HepG2 (cell line): Measurements from ENCODE around the gene ALG3. TPM values are rescaled to one million over a fixed set of nuclear protein-coding genes. Genes with fewer than 3 reads are reported as not detected.
A peak's percentile ranks its signal among the peaks of the same experiment; 100 is the strongest.

Experiments
- AGO1 ChIP-seq: fragments of 200-400 bp; formaldehyde crosslinking; IDR thresholded peaks from 2 replicates; pipeline ENCODE4 v1.6.1; 2017; ENCODE audit warnings: mild to moderate bottlenecking, low read depth, low read length, moderate library complexity; ENCODE audit not compliant: poor library complexity, severe bottlenecking
- ATF5 ChIP-seq: sonication (generic); formaldehyde crosslinking; IDR thresholded peaks from 2 replicates; pipeline ENCODE4 v1.4.0; 2020; ENCODE audit warnings: mild to moderate bottlenecking, low read depth, missing genetic modification reagents
- BORCS8-MEF2B ChIP-seq: sonication (generic); formaldehyde crosslinking; IDR thresholded peaks from 2 replicates; pipeline ENCODE4 v1.8.0; 2022; ENCODE audit warnings: mild to moderate bottlenecking, missing genetic modification reagents
- CHD2 ChIP-seq: IDR thresholded peaks from 2 replicates; pipeline ENCODE4 v1.6.1; 2011; ENCODE audit warnings: low read depth, low read length, improper control_type of control experiment
- ELK4 ChIP-seq: sonication (generic); formaldehyde crosslinking; IDR thresholded peaks from 2 replicates; pipeline ENCODE4 v1.9.0; 2021; ENCODE audit warnings: missing genetic modification reagents, borderline replicate concordance
- GTF3A ChIP-seq: sonication (generic); formaldehyde crosslinking; conservative IDR thresholded peaks from 2 replicates; pipeline ENCODE4 v1.4.0; 2020; ENCODE audit warnings: mild to moderate bottlenecking, missing genetic modification reagents
- NRL ChIP-seq: sonication (generic); formaldehyde crosslinking; IDR thresholded peaks from 2 replicates; pipeline ENCODE4 v1.5.0; 2020; ENCODE audit warnings: missing genetic modification reagents, mild to moderate bottlenecking, moderate library complexity, borderline replicate concordance
- PBX2 ChIP-seq: IDR thresholded peaks from 2 replicates; pipeline ENCODE4 v1.6.1; 2016; ENCODE audit warnings: control low read depth
- PCBP1 ChIP-seq: fragments of 200-400 bp; formaldehyde crosslinking; IDR thresholded peaks from 2 replicates; pipeline ENCODE4 v1.6.1; 2017; ENCODE audit warnings: mild to moderate bottlenecking, low read depth, low read length, borderline replicate concordance
- SYNCRIP ChIP-seq: fragments of 200-400 bp; formaldehyde crosslinking; IDR thresholded peaks from 2 replicates; pipeline ENCODE4 v1.6.1; 2018; ENCODE audit warnings: mild to moderate bottlenecking, low read depth, low read length; ENCODE audit not compliant: insufficient read depth
- TEAD2 ChIP-seq: sonication (generic); formaldehyde crosslinking; IDR thresholded peaks from 2 replicates; pipeline ENCODE4 v1.9.0; 2021; ENCODE audit warnings: missing genetic modification reagents
- ZBTB2 ChIP-seq: sonication (generic); formaldehyde crosslinking; IDR thresholded peaks from 2 replicates; pipeline ENCODE4 v1.8.0; 2022; ENCODE audit warnings: low read depth, missing genetic modification reagents
- ZKSCAN1 ChIP-seq: fragments of 150-350 bp; IDR thresholded peaks from 2 replicates; pipeline ENCODE4 v1.6.1; 2014; ENCODE audit warnings: low read length
- ZNF20 ChIP-seq: sonication (generic); formaldehyde crosslinking; IDR thresholded peaks from 2 replicates; pipeline ENCODE4 v1.4.0; 2020; ENCODE audit warnings: mild to moderate bottlenecking, moderate library complexity, missing genetic modification reagents
- ZNF205 ChIP-seq: IDR thresholded peaks from 2 replicates; pipeline ENCODE4 v1.6.1; 2018; ENCODE audit warnings: missing biosample characterization, missing genetic modification reagents
- ZNF318 ChIP-seq: sonication (generic); formaldehyde crosslinking; IDR thresholded peaks from 2 replicates; pipeline ENCODE4 v1.4.0; 2020; ENCODE audit warnings: mild to moderate bottlenecking, missing genetic modification reagents
- polyA plus RNA-seq, 8 experiments: library from polyadenylated mRNA; depleted of rRNA in 3 of 8; stranded (reverse) in 7 of 8; unstranded in 1 of 8; fragments of >200 nt; fragmentation: Illumina TruSeq in 4 of 8; extraction: Trizol in 4 of 8; gene quantifications; 2 replicates each; pipeline versions ENCODE4 v1.2.1 to v1.2.3, GENCODE V29; 2011 to 2016; ENCODE audit warnings: low read depth in 4 of 8, missing spikeins in 1 of 8, mixed read lengths in 1 of 8; ENCODE audit not compliant: insufficient read depth in 1 of 8
- total RNA-seq, 5 experiments: library from RNA; depleted of rRNA; stranded (reverse); fragments of >200 nt; fragmentation: Illumina TruSeq; extraction: Trizol; gene quantifications; 2 replicates each; pipeline ENCODE4 v1.2.3, GENCODE V29; 2016; ENCODE audit warnings: low read depth in 1 of 5

The ALG3 gene
- total and polyA plus RNA-seq, 2 of the 13 experiments (the other 11 are each of a cell fraction or from before 2014, with no cell fraction given): 46.6 to 57.1 TPM

- no peak for TF ChIP-seq CHD2
- peak; percentile 57 for TF ChIP-seq AGO1
- TF ChIP-seq SYNCRIP: no peak
- TF ChIP-seq ZKSCAN1: no peak
- no peak for TF ChIP-seq ZNF205 (CRISPR knock-in tag)
- TF ChIP-seq TEAD2: no peak
- TF ChIP-seq NRL (CRISPR knock-in tag): peak; percentile 89; the same call in 1 of the 2 replicates
- TF ChIP-seq PBX2 (CRISPR knock-in tag): no peak
- no peak; the same call in 1 of the 2 replicates for TF ChIP-seq ELK4 (CRISPR knock-in tag)
- no peak for TF ChIP-seq ATF5
- no peak for TF ChIP-seq ZNF318
- TF ChIP-seq ZBTB2: peak; percentile 47; the same call in 1 of the 2 replicates
- no peak for TF ChIP-seq GTF3A
- TF ChIP-seq BORCS8-MEF2B (CRISPR knock-in tag): no peak
- TF ChIP-seq ZNF20: no peak
- no peak for TF ChIP-seq PCBP1
These were observed 827 bp upstream of the ALG3 start, which contains the start of gene EEF1AKMT4 (continued) for GRCh38 chr3:184249412-184250166.
